Measurements from ENCODE around the gene ETV3L. TPM values are rescaled to one million over a fixed set of nuclear protein-coding genes. Genes with fewer than 3 reads are reported as not detected.

The ETV3L gene
- total RNA-seq, 1 donor from 2014 or later, result not detected

DNA sequence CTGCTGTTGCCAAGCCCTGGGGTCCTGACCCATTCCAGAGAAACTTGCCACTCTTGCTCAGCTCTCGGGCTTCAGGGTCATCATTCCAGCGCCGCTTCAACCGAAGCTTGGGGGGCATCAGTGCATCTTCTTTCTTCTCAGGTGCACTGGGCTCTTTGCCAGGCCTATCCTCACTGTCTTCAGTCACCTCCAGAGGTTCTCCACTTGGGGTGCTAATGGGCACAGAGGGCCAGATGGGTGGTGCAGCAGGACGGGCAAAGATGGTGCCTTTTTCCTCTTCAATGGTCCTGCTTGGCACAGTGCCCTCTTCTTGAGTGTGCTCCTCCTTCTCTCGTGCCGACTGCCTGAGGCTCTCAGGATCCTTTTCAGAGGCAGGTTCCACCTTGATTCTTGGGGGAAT lies 25.2 kb upstream of the ETV3L start:
- no peak overlapping the region for H3K27ac Mint-ChIP-seq (ENCODE audit: unreplicated experiment)
- peaks cover 4% of the 10 kb centered on the region for H3K4me1 Mint-ChIP-seq (ENCODE audit: low read depth, unreplicated experiment)
- H3K9me3 Mint-ChIP-seq (ENCODE audit: unreplicated experiment), result no peaks in the 10 kb centered on the region
- DNase-seq (ENCODE audit: low read depth), result no peak
- Histone ChIP-seq H3K36me3 (ENCODE audit: insufficient read depth, low read length) (peaks cover 40% of the 10 kb centered on the region), H3K27ac (ENCODE audit: low read depth, low read length) (no peak overlapping the region), H3K9me3 (ENCODE audit: insufficient read depth, low read depth, low read length) (no peaks in the 10 kb centered on the region), H3K9ac (ENCODE audit: low read length) (no peak overlapping the region), H2AFZ (ENCODE audit: low read depth, low read length) (no peak overlapping the region), H3K27me3 (ENCODE audit: insufficient read depth, low read length) (no peaks in the 10 kb centered on the region), H3K79me2 (ENCODE audit: insufficient read depth, low read length) (peaks cover 38% of the 10 kb centered on the region), H4K20me1 (ENCODE audit: insufficient read depth, low read length) (peaks cover 53% of the 10 kb centered on the region), H3K4me3 (ENCODE audit: insufficient read depth, low read depth, low read length) (no peak overlapping the region), H3K4me2 (ENCODE audit: low read length) (no peak overlapping the region), H3K4me1 (ENCODE audit: insufficient read depth, low read length) (no peaks in the 10 kb centered on the region)
- no peak for TF ChIP-seq EZH2 (IDR thresholded peaks at IDR 0.05; ENCODE audit: insufficient read depth, low read length)
- TF ChIP-seq, protein P1, sequence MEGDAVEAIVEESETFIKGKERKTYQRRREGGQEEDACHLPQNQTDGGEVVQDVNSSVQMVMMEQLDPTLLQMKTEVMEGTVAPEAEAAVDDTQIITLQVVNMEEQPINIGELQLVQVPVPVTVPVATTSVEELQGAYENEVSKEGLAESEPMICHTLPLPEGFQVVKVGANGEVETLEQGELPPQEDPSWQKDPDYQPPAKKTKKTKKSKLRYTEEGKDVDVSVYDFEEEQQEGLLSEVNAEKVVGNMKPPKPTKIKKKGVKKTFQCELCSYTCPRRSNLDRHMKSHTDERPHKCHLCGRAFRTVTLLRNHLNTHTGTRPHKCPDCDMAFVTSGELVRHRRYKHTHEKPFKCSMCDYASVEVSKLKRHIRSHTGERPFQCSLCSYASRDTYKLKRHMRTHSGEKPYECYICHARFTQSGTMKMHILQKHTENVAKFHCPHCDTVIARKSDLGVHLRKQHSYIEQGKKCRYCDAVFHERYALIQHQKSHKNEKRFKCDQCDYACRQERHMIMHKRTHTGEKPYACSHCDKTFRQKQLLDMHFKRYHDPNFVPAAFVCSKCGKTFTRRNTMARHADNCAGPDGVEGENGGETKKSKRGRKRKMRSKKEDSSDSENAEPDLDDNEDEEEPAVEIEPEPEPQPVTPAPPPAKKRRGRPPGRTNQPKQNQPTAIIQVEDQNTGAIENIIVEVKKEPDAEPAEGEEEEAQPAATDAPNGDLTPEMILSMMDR (IDR thresholded peaks at IDR 0.05; ENCODE audit: insufficient read depth, low read depth, low read length), result no peak
- H3K36me3 Mint-ChIP-seq (ENCODE audit: low read depth, unreplicated experiment), result peaks cover 23% of the 10 kb centered on the region
- H3K27me3 Mint-ChIP-seq (ENCODE audit: low read depth, unreplicated experiment), result no peaks in the 10 kb centered on the region
- FAIRE-seq, result no peak
- H3K4me3 Mint-ChIP-seq (ENCODE audit: unreplicated experiment), result no peak overlapping the region

DNA sequence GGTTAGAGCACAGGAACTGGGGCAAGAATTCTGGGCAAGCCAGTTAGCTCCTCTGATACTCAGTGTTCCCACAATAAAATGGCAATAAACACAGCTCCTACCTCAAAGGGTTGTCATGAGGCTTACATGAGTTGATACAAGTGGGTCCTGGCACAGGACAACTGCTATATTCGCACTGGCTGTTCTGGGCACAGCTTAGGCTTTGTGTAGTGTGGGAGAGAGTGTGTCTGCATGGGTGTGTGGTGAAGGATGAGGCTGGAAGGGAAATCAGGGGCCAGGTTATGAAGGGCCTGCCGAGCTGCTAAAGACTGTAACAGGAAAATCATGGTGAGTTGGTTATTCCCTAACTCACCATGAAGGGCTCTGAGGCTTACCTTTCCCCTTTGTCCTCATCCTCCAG lies 19.8 kb upstream of the ETV3L start:
- FAIRE-seq, result no peak
- H3K27ac ChIP-seq (ENCODE audit: low read depth, low read length), result no peak overlapping the region
- H4K20me1 ChIP-seq (ENCODE audit: insufficient read depth, low read length), result peaks cover 33% of the 10 kb centered on the region
- H3K9me3 ChIP-seq (ENCODE audit: insufficient read depth, low read depth, low read length), result no peaks in the 10 kb centered on the region
- H2AFZ ChIP-seq (ENCODE audit: low read depth, low read length), result no peak overlapping the region
- Mint-ChIP-seq H3K27ac (ENCODE audit: unreplicated experiment) (no peak overlapping the region), H3K9me3 (ENCODE audit: unreplicated experiment) (no peaks in the 10 kb centered on the region), H3K36me3 (ENCODE audit: low read depth, unreplicated experiment) (peaks cover 2% of the 10 kb centered on the region), H3K4me3 (ENCODE audit: unreplicated experiment) (no peak overlapping the region), H3K4me1 (ENCODE audit: low read depth, unreplicated experiment) (no peaks in the 10 kb centered on the region), H3K27me3 (ENCODE audit: low read depth, unreplicated experiment) (peaks cover 3% of the 10 kb centered on the region)
- no peak for DNase-seq (ENCODE audit: low read depth)
- H3K27me3 ChIP-seq (ENCODE audit: insufficient read depth, low read length), result no peaks in the 10 kb centered on the region
- H3K4me3 ChIP-seq (ENCODE audit: insufficient read depth, low read depth, low read length), result no peak overlapping the region
- no peaks in the 10 kb centered on the region for H3K4me1 ChIP-seq (ENCODE audit: insufficient read depth, low read length)
- H3K36me3 ChIP-seq (ENCODE audit: insufficient read depth, low read length), result peaks cover 20% of the 10 kb centered on the region
- H3K79me2 ChIP-seq (ENCODE audit: insufficient read depth, low read length), result peaks cover 15% of the 10 kb centered on the region
- TF ChIP-seq EZH2 (IDR thresholded peaks at IDR 0.05; ENCODE audit: insufficient read depth, low read length), result no peak
- TF ChIP-seq, protein P1 (IDR thresholded peaks at IDR 0.05; ENCODE audit: insufficient read depth, low read depth, low read length), result no peak
- H3K9ac ChIP-seq (ENCODE audit: low read length), result no peak overlapping the region
- H3K4me2 ChIP-seq (ENCODE audit: low read length), result no peak overlapping the region

DNA sequence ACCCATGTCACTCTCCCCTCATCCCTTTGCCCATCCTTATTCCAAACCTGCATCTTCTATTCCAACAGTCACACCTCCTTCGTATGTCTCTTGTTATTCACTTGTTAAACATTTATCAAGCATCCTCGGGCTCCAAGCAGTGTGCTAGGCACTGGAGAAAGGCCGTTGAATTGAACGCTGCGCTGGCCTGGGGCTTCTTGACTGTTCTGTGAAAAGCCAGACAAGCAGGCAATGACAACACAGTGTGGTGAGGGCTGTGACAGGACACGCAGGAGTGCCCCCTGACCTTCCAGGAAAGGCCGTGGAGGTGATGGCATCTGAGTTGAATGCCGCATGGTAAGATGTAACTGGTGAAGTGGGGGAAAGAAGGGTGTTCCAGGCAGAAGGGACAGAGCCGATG lies 19.4 kb upstream of the ETV3L start:
- peaks cover 10% of the 10 kb centered on the region for H3K79me2 ChIP-seq (ENCODE audit: insufficient read depth, low read length)
- H3K36me3 Mint-ChIP-seq (ENCODE audit: low read depth, unreplicated experiment), result peaks cover 2% of the 10 kb centered on the region
- no peak overlapping the region for H3K4me2 ChIP-seq (ENCODE audit: low read length)
- no peaks in the 10 kb centered on the region for H3K4me1 ChIP-seq (ENCODE audit: insufficient read depth, low read length)
- FAIRE-seq (no peak), DNase-seq (ENCODE audit: low read depth) (no peak)
- TF ChIP-seq EZH2 (IDR thresholded peaks at IDR 0.05; ENCODE audit: insufficient read depth, low read length), result no peak
- TF ChIP-seq, protein P1 (IDR thresholded peaks at IDR 0.05; ENCODE audit: insufficient read depth, low read depth, low read length), result no peak
- peak overlapping the region; percentile 58 for H3K4me3 Mint-ChIP-seq (ENCODE audit: unreplicated experiment)
- no peak overlapping the region for H3K9ac ChIP-seq (ENCODE audit: low read length)
- H2AFZ ChIP-seq (ENCODE audit: low read depth, low read length), result no peak overlapping the region
- H3K9me3 ChIP-seq (ENCODE audit: insufficient read depth, low read depth, low read length), result no peaks in the 10 kb centered on the region
- no peak overlapping the region for H3K4me3 ChIP-seq (ENCODE audit: insufficient read depth, low read depth, low read length)
- peaks cover 28% of the 10 kb centered on the region for H4K20me1 ChIP-seq (ENCODE audit: insufficient read depth, low read length)
- no peak overlapping the region for H3K27ac Mint-ChIP-seq (ENCODE audit: unreplicated experiment)
- no peaks in the 10 kb centered on the region for H3K9me3 Mint-ChIP-seq (ENCODE audit: unreplicated experiment)
- H3K27me3 Mint-ChIP-seq (ENCODE audit: low read depth, unreplicated experiment), result peaks cover 3% of the 10 kb centered on the region
- no peaks in the 10 kb centered on the region for H3K4me1 Mint-ChIP-seq (ENCODE audit: low read depth, unreplicated experiment)
- H3K36me3 ChIP-seq (ENCODE audit: insufficient read depth, low read length), result peaks cover 16% of the 10 kb centered on the region
- no peaks in the 10 kb centered on the region for H3K27me3 ChIP-seq (ENCODE audit: insufficient read depth, low read length)
- no peak overlapping the region for H3K27ac ChIP-seq (ENCODE audit: low read depth, low read length)
